ENCODE data around the gene PTTG1.

The PTTG1 gene

DNA sequence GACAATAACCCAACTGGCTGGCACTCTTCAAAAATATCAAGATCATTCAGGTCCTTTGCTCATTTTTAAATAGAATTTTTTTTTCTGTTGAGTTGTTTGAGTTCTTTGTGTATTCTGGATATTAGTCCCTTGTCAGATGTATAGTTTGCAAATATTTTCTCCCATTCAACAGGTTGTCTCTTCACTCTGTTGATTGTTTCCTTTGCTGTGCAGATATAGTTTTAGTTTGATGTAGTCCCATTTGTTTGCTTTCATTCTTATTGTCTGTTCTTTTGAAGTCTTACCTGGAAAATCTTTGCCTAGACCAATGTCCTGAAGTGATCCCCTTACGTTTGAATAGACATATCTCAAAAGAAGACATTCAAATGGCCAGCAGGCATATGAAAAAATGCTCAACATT lies 22.8 kb downstream of the PTTG1 start:
- TF ChIP-seq, protein P1, sequence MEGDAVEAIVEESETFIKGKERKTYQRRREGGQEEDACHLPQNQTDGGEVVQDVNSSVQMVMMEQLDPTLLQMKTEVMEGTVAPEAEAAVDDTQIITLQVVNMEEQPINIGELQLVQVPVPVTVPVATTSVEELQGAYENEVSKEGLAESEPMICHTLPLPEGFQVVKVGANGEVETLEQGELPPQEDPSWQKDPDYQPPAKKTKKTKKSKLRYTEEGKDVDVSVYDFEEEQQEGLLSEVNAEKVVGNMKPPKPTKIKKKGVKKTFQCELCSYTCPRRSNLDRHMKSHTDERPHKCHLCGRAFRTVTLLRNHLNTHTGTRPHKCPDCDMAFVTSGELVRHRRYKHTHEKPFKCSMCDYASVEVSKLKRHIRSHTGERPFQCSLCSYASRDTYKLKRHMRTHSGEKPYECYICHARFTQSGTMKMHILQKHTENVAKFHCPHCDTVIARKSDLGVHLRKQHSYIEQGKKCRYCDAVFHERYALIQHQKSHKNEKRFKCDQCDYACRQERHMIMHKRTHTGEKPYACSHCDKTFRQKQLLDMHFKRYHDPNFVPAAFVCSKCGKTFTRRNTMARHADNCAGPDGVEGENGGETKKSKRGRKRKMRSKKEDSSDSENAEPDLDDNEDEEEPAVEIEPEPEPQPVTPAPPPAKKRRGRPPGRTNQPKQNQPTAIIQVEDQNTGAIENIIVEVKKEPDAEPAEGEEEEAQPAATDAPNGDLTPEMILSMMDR (IDR thresholded peaks at IDR 0.05; ENCODE audit: insufficient read depth, missing control alignments), result no peak
- DNase-seq (ENCODE audit: insufficient read length, low spot score) (no peak), FAIRE-seq (no peak)

DNA sequence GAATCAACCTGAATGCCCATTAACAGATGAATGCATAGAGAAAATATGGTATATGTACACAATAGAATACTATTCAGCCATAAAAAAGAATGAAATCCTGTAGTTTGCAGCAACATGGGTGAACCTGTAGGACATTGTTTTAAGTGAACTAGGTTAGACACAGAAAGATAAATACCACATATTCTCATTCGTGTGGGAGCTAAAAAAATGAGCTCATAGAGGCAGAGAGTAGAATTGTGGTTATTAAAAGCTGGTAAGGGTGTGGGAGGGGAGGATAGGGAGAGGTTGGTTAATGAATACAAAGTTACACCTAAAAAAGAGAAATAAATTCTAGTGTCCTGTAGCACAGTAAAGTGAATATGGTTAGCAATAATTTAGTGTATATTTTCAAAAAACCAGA lies 23.5 kb downstream of the PTTG1 start:
- DNase-seq (ENCODE audit: insufficient read length, low spot score), result no peak
- TF ChIP-seq, protein P1 (IDR thresholded peaks at IDR 0.05; ENCODE audit: insufficient read depth, missing control alignments), result no peak
- FAIRE-seq, result no peak

DNA sequence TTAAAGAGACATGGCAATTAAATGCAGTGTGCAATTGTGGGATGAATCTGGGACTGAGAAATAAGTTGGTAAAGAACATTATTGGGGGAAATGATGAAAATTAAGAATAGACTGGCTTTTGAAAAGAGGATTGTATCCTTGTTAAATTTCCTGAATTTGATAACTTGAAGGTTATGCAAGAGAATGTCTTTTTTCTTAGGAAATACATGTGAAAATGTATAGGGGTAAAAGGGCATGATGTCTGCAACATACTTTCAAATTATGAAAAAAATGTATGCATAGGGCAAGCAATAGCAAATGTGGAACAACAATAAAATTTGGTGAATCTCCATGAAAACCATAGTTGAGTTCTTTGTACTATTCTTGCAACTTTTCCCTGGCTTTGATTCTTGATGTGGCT lies 24.1 kb downstream of the PTTG1 start:
- TF ChIP-seq, protein P1 (IDR thresholded peaks at IDR 0.05; ENCODE audit: insufficient read depth, missing control alignments), result no peak
- peak; percentile 83 for FAIRE-seq

DNA sequence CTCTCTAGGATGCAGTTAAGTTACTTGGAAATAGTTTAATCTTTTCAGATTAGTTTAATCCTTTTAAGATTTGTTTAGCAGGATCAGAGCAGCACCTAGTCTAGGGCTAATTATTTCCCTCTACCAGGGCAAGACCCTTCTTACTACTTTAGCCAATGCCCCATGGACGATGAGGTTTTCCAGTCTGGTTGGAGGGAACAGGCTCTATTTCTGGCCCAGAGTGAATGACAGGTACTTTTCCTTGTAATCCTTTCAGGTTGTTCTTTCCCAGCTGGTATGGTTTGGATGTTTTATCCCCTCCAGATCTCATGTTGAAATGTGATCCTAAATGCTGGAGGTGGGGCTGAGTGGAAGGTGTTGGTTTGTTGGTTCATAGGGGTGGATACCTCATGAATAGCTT lies 27.2 kb downstream of the PTTG1 start:
- DNase-seq (ENCODE audit: insufficient read length, low spot score), result no peak
- FAIRE-seq, result peak; percentile 25
- TF ChIP-seq, protein P1 (IDR thresholded peaks at IDR 0.05; ENCODE audit: insufficient read depth, missing control alignments), result no peak

More for the DNA sequence above, 24.1 kb downstream of the PTTG1 start:
- no peak for DNase-seq (ENCODE audit: insufficient read length, low spot score)

DNA sequence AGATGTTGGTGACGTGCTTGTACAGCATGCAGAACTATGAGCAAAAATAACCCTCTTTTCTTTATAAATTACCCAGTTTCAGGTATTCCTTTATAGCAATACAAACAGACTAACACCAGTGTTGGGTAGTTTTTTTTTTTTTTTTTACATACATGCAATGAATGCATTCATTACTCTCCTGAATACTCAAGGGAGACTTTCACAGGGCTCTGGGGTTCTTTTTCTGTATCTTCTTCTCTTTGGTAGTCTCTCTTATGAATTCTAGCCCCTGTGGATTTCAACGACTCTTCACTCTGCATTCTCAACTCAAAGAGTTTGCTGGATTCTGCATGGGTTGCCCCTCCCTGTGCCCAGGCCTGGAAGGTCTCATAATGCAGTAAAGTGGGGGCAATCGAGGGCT lies 27.8 kb downstream of the PTTG1 start:
- DNase-seq (ENCODE audit: insufficient read length, low spot score) (no peak), FAIRE-seq (no peak)
- TF ChIP-seq, protein P1 (IDR thresholded peaks at IDR 0.05; ENCODE audit: insufficient read depth, missing control alignments), result no peak

DNA sequence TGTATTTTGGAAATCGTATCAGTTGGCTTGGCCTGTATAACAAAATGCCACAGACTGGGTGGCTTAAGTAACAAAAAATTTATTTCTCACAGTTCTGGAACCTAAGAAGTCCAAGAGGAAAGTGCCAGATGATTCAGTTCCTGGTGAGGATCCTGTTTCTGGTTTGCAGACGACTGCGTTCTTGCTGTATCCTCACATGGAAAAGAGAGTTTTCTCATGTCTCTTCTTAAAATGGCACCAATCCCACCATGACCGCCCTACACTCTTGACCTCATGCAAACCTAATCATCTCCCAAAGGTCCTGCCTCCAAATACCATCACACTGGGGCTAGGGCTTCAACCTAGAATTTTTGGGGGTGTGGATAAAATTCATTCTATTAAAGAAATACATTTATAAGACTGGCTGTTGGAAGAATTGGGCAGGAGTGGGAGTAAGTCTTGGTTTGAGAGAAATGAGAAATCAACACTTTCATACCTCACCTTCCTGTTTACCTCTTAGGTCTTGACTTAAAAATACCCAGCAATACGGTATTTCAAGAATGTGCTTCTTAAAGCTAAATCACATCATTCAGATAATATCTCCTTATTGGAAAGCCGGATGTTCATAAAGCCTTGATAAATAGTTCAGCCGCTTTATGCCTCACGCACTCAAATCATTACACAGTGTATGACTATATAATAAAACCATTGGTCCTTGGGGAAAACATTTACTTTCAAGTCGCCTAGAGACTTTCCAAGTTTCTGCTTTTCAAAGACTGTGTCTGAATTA lies 28.7 kb downstream of the PTTG1 start:
- TF ChIP-seq, protein P1 (IDR thresholded peaks at IDR 0.05; ENCODE audit: insufficient read depth, missing control alignments), result no peak
- FAIRE-seq (peak; percentile 16), DNase-seq (ENCODE audit: insufficient read length, low spot score) (no peak)

DNA sequence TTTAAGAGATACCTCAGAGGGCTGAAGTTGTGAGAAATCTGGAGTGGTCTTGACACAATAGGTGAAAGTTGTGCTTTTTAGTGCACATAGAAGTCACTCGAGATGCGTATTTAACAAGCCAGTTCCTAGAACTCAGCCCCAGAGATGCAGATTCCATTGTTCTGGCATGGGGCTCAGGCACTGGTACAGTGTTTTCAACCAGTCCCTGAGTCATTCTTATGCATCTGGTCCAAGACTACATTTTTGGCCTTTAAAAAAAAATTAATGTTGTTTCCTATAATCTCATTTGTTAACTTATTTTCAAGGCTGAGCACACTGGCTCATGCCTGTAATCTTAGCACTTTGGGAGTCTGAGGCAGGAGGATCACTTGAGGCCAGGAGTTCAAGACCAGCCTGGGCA lies 29.6 kb downstream of the PTTG1 start:
- TF ChIP-seq, protein P1 (IDR thresholded peaks at IDR 0.05; ENCODE audit: insufficient read depth, missing control alignments), result no peak
- FAIRE-seq (no peak), DNase-seq (ENCODE audit: insufficient read length, low spot score) (no peak)
